SK-N-SH (cell line): Measurements from ENCODE around the gene TSC2. TPM values are rescaled to one million over a fixed set of nuclear protein-coding genes. Genes with fewer than 3 reads are reported as not detected.

Source experiments
- CTCF ChIA-PET: fragments of 300-600, 350-600 bp; formaldehyde crosslinking; extraction: SDS; loops from one replicate; lab custom pipeline; 2021; lab: Yijun Ruan, JAX
- POLR2A ChIA-PET: fragments of 350-600 bp; sonication (Branson Sonifier 250); formaldehyde crosslinking; extraction: SDS; loops from one replicate; lab custom pipeline; 2020; ENCODE audit warnings: antibody characterized with exemption, inconsistent platforms; lab: Yijun Ruan, JAX
- DNase-seq: peaks from one replicate; pipeline ENCODE4 v3.0.0; 2012
- H2AFZ ChIP-seq: fragments of 200-600 bp; sonication (generic); 2 replicates; pipeline ENCODE4 v1.8.1; 2016; ENCODE audit warnings: antibody characterized with exemption, mild to moderate bottlenecking, low read depth
- H3F3A ChIP-seq: fragments of 200-600 bp; sonication (generic); replicated peaks from 2 replicates; pipeline ENCODE3; 2016; ENCODE audit warnings: antibody characterized with exemption, mild to moderate bottlenecking; ENCODE audit not compliant: insufficient read depth
- H3K27ac ChIP-seq, 2 experiments: fragments of 200-500 bp in 1 of 2; fragments of 200-600 bp in 1 of 2; sonication (Bioruptor generic) in 1 of 2; sonication (generic), shearing (Covaris generic) in 1 of 2; 2 replicates each; pipeline versions ENCODE4 v1.5.1 to v1.6.1; 2014 to 2016; ENCODE audit warnings: low read depth in 2 of 2, inconsistent platforms in 1 of 2, low read length in 1 of 2, mild to moderate bottlenecking in 1 of 2, mixed read lengths in 1 of 2
- H3K27me3 ChIP-seq: fragments of 200-600 bp; sonication (generic), shearing (Covaris generic); 2 replicates; pipeline ENCODE4 v1.6.1; 2016; ENCODE audit warnings: mixed run types; ENCODE audit not compliant: insufficient read depth
- H3K36me3 ChIP-seq, 2 experiments: fragments of 200-500 bp in 1 of 2; fragments of 200-600 bp in 1 of 2; sonication (Bioruptor generic) in 1 of 2; sonication (generic) in 1 of 2; replicated peaks in 1 of 2; 2 replicates each; pipeline versions ENCODE3 to v1.5.1; 2014 to 2016; ENCODE audit warnings: low read length in 1 of 2, mild to moderate bottlenecking in 1 of 2; ENCODE audit not compliant: insufficient read depth in 2 of 2, control insufficient read depth in 1 of 2
- H3K4me1 ChIP-seq, 2 experiments: fragments of 200-500 bp in 1 of 2; fragments of 200-600 bp in 1 of 2; sonication (Bioruptor generic) in 1 of 2; sonication (generic), shearing (Covaris generic) in 1 of 2; 2 replicates each; pipeline versions ENCODE4 v1.5.1 to v1.6.1; 2014 to 2016; ENCODE audit warnings: low read depth in 1 of 2, low read length in 1 of 2, mixed run types in 1 of 2; ENCODE audit not compliant: insufficient read depth in 2 of 2, control insufficient read depth in 1 of 2
- H3K4me2 ChIP-seq: fragments of 200-600 bp; sonication (generic), shearing (Covaris generic); 2 replicates; pipeline ENCODE4 v1.6.1; 2017; ENCODE audit warnings: mixed run types
- H3K4me3 ChIP-seq, 2 experiments: fragments of 200-500 bp in 1 of 2; fragments of 200-600 bp in 1 of 2; sonication (Bioruptor generic) in 1 of 2; sonication (generic), shearing (Covaris generic) in 1 of 2; 2 replicates each; pipeline versions ENCODE4 v1.5.1 to v1.8.1; 2014 to 2016; ENCODE audit warnings: low read depth in 2 of 2, inconsistent platforms in 1 of 2, low read length in 1 of 2, mild to moderate bottlenecking in 1 of 2, mixed read lengths in 1 of 2, moderate library complexity in 1 of 2
- H3K79me2 ChIP-seq: fragments of 200-600 bp; sonication (generic); 2 replicates; pipeline ENCODE4 v1.8.1; 2017; ENCODE audit warnings: mild to moderate bottlenecking; ENCODE audit not compliant: insufficient read depth
- H3K9ac ChIP-seq: fragments of 200-600 bp; sonication (generic); 2 replicates; pipeline ENCODE4 v1.6.1; 2017; ENCODE audit warnings: mixed run types
- H3K9me2 ChIP-seq: fragments of 200-600 bp; sonication (generic); 2 replicates; pipeline ENCODE4 v1.6.1; 2017; ENCODE audit warnings: mixed run types
- H3K9me3 ChIP-seq: fragments of 200-600 bp; sonication (generic); 2 replicates; pipeline ENCODE4 v1.6.1; 2017; ENCODE audit warnings: mixed run types, mild to moderate bottlenecking, moderate library complexity
- H4K20me1 ChIP-seq: fragments of 200-600 bp; sonication (generic); 2 replicates; pipeline ENCODE4 v1.6.1; 2017; ENCODE audit warnings: mild to moderate bottlenecking, mixed run types; ENCODE audit not compliant: insufficient read depth
- GABPA ChIP-seq: IDR thresholded peaks from 2 replicates; pipeline ENCODE4 v1.4.0; 2012; ENCODE audit warnings: low read depth, mild to moderate bottlenecking
- RAD21 ChIP-seq: IDR thresholded peaks from 2 replicates; pipeline ENCODE4 v1.6.1; 2012; ENCODE audit warnings: mild to moderate bottlenecking, low read length
- RCOR1 ChIP-seq: fragments of 150-350 bp; IDR thresholded peaks from 2 replicates; pipeline ENCODE4 v1.6.1; 2017; ENCODE audit warnings: antibody characterized with exemption, low read length
- TAF1 ChIP-seq: IDR thresholded peaks from 2 replicates; pipeline ENCODE4 v1.6.1; 2012; ENCODE audit warnings: low read depth, mild to moderate bottlenecking, low read length, moderate library complexity, borderline replicate concordance
- TCF12 ChIP-seq: IDR thresholded peaks from 2 replicates; pipeline ENCODE4 v1.4.0; 2012
- WGBS: methylation state at CpG from one replicate; pipeline ENCODE4 v1.1.6; 2017; ENCODE audit warnings: low lambda C conversion rate; 5-methylcytosine and 5-hydroxymethylcytosine counted together
- polyA plus RNA-seq, 3 experiments: library from polyadenylated mRNA; depleted of rRNA; stranded (reverse); fragments of >200 nt; gene quantifications; 2 replicates each; pipeline ENCODE4 v1.2.3, GENCODE V29; 2012
- TF ChIP-seq, protein P1 (sequence below): fragments of 150-350 bp; IDR thresholded peaks from 2 replicates; pipeline ENCODE4 v1.6.1; 2017; ENCODE audit warnings: antibody characterized with exemption, low read length, low read depth, borderline replicate concordance
- TF ChIP-seq, protein P2 (sequence below): IDR thresholded peaks from 2 replicates; pipeline ENCODE4 v1.6.1; 2012; ENCODE audit warnings: mild to moderate bottlenecking, low read depth, low read length, moderate library complexity
- TF ChIP-seq, protein P3 (sequence below): IDR thresholded peaks from 2 replicates; pipeline ENCODE4 v1.4.0; 2012; ENCODE audit warnings: low read depth, borderline replicate concordance

Gene TSC2
- polyA plus RNA-seq, 1 of the 3 experiments (the other 2 are of a cell fraction), result 96.1 TPM

DNA sequence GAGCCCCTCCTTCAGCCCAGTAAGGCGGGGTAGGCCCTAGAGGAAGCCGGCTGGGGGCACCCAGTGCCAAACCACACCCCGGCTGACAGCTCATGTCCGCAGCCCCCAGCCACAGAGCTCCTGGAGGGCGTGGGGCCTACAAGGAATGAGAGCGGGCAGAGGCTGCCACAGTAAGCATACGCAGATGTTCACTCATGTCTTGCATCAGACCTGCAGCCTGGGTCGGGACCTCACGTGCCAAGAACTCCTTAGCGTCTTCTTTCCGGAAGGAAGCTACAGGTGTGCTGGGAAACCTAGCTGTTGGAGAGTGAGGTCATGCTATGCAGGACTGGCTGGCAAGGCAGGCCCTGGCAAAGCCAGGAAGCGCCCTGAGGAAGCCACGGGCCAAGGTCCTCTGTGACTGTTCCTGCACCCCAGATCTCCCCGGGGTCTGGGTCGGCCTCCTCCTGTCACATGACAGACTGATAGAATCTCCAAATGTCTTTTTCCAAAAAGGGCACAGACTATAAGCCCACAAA lies 39.7 kb upstream of the TSC2 start (continued):
- TF ChIP-seq, protein P1, sequence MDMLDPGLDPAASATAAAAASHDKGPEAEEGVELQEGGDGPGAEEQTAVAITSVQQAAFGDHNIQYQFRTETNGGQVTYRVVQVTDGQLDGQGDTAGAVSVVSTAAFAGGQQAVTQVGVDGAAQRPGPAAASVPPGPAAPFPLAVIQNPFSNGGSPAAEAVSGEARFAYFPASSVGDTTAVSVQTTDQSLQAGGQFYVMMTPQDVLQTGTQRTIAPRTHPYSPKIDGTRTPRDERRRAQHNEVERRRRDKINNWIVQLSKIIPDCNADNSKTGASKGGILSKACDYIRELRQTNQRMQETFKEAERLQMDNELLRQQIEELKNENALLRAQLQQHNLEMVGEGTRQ, result no peak
- TF ChIP-seq TCF12 (no peak), TAF1 (no peak), RAD21 (no peak), RCOR1 (no peak)
- TF ChIP-seq, protein P2, sequence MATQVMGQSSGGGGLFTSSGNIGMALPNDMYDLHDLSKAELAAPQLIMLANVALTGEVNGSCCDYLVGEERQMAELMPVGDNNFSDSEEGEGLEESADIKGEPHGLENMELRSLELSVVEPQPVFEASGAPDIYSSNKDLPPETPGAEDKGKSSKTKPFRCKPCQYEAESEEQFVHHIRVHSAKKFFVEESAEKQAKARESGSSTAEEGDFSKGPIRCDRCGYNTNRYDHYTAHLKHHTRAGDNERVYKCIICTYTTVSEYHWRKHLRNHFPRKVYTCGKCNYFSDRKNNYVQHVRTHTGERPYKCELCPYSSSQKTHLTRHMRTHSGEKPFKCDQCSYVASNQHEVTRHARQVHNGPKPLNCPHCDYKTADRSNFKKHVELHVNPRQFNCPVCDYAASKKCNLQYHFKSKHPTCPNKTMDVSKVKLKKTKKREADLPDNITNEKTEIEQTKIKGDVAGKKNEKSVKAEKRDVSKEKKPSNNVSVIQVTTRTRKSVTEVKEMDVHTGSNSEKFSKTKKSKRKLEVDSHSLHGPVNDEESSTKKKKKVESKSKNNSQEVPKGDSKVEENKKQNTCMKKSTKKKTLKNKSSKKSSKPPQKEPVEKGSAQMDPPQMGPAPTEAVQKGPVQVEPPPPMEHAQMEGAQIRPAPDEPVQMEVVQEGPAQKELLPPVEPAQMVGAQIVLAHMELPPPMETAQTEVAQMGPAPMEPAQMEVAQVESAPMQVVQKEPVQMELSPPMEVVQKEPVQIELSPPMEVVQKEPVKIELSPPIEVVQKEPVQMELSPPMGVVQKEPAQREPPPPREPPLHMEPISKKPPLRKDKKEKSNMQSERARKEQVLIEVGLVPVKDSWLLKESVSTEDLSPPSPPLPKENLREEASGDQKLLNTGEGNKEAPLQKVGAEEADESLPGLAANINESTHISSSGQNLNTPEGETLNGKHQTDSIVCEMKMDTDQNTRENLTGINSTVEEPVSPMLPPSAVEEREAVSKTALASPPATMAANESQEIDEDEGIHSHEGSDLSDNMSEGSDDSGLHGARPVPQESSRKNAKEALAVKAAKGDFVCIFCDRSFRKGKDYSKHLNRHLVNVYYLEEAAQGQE, result no peak

DNA sequence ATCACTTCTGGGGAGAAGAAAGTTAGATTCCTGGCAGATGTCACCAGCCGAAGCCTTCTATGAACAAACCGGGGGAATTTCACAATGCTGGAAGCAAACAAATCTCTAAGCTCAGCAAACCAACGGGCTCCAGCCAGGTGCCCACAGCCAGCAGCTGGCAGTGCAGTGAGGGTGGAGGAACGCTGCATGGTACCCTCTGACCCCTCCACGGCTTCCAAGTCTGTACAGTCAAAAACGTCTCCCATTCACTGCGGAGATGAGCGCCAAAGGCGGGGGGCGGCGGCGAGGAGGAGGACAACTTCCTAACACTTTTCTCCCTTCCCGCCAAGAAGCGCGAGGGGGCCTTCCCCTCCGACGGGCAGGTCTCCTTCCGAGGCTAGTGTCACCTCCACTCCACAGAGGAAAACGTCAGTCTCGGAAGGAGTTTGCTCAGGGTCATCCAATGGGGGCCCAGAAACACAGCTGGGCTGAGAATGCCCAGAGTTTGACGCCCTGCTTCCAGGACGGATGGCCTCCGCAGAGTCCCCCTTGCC lies 39.1 kb upstream of the TSC2 start:
- Histone ChIP-seq H4K20me1 (peaks cover 55% of the 10 kb centered on the region), H3K27ac (peak overlapping the region; percentile 72 to 75), H3K9ac (peak overlapping the region; percentile 95), H3K4me3 (peak overlapping the region; percentile 90 to 91), H3K27me3 (no peaks in the 10 kb centered on the region), H3K79me2 (peaks cover 67% of the 10 kb centered on the region), H3K9me2 (no peaks in the 10 kb centered on the region), H3K9me3 (no peaks in the 10 kb centered on the region), H3F3A (peaks cover 15% of the 10 kb centered on the region), H3K4me2 (peak overlapping the region; percentile 97), H3K36me3 (peaks cover 0 to 6% of the 10 kb centered on the region in 2 experiments), H3K4me1 (peaks cover 24 to 58% of the 10 kb centered on the region in 2 experiments; a peak in 3 of 4 replicates), H2AFZ (no peak overlapping the region)
- CTCF ChIA-PET, result interaction anchor here (1.1 to 1.7 kb wide), 7 partner anchors 13 to 139 kb away, joined by 3 to 12 read pairs (median 5); partner anchors contain the start of genes NTHL1, RPS2 and TSC2
- WGBS, result 3% methylated on average over 8 of the region's 23 CpGs
- 0 out of 2 replicates have a peak, but pooled peaks have one; percentile 18 for TF ChIP-seq GABPA
- TF ChIP-seq, protein P3, sequence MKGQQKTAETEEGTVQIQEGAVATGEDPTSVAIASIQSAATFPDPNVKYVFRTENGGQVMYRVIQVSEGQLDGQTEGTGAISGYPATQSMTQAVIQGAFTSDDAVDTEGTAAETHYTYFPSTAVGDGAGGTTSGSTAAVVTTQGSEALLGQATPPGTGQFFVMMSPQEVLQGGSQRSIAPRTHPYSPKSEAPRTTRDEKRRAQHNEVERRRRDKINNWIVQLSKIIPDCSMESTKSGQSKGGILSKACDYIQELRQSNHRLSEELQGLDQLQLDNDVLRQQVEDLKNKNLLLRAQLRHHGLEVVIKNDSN, result no peak
- POLR2A ChIA-PET, result interaction anchor here (0.6 to 1.4 kb wide), 4 partner anchors 11 to 147 kb away, joined by 3 to 8 read pairs (median 6); partner anchors contain the start of genes RPS2 and TRAF7
- DNase-seq, result peak; percentile 61
